Thyroid gland (tissue), 4 donors: ENCODE results near the gene MYEOV. TPM values are rescaled to one million over a fixed set of nuclear protein-coding genes. Genes with fewer than 3 reads are reported as not detected.

Experiments used
- DNase-seq, 2 donors: peaks; one replicate each; pipeline ENCODE4 v3.0.0-alpha.2; 2019
- H3K27ac ChIP-seq, 3 donors: fragments of 200-600 bp; sonication (generic); 1 replicate in 2 of 3; 2 replicates in 1 of 3; pipeline ENCODE4 v1.5.1; 2016 to 2019; ENCODE audit warnings: mild to moderate bottlenecking in 1 of 3, moderate library complexity in 1 of 3
- H3K27me3 ChIP-seq: fragments of 200-600 bp; sonication (generic); one replicate; pipeline ENCODE4 v1.5.1; 2019
- H3K36me3 ChIP-seq, 2 donors: fragments of 200-600 bp; sonication (generic); one replicate each; pipeline ENCODE4 v1.5.1; 2016 to 2019
- H3K4me1 ChIP-seq, 2 donors: fragments of 200-600 bp; sonication (generic); one replicate each; pipeline ENCODE4 v1.5.1; 2017 to 2019
- H3K4me3 ChIP-seq, 3 donors: fragments of 200-600 bp; sonication (generic); replicated peaks in 1 of 3; 1 replicate in 2 of 3; 2 replicates in 1 of 3; pipeline ENCODE4 v1.5.1; 2016; ENCODE audit warnings: mild to moderate bottlenecking in 1 of 3
- H3K9me3 ChIP-seq: fragments of 200-600 bp; sonication (generic); one replicate; pipeline ENCODE4 v1.5.1; 2017
- POLR2A ChIP-seq, 2 donors: fragments of 450-650 bp; IDR thresholded peaks; one replicate each; pipeline ENCODE4 v1.6.1; 2017; ENCODE audit warnings: antibody characterized with exemption in 2 of 2, mild to moderate bottlenecking in 2 of 2, moderate library complexity in 1 of 2
- WGBS, 2 donors: methylation state at CpG; one replicate each; pipeline ENCODE4 v1.1.5; 2017; 5-methylcytosine and 5-hydroxymethylcytosine counted together
- intact Hi-C: fragments of 100-400 bp; cut with DNase I; formaldehyde crosslinking; loops from one replicate; pipeline ENCODE4 v1.15.1; 2023
- total RNA-seq, 4 donors: library from RNA; depleted of rRNA; stranded (reverse); fragments of >200 nt; gene quantifications; one replicate each; pipeline ENCODE4 v1.2.3, GENCODE V29; 2016
- TF ChIP-seq, protein P1 (sequence below), 6 experiments: fragments of 200-600 bp in 3 of 6; fragments of 450-650 bp in 3 of 6; sonication (generic) in 3 of 6; IDR thresholded peaks; one replicate each; pipeline ENCODE4 v1.5.1; 2016 to 2019; ENCODE audit warnings: antibody characterized with exemption in 6 of 6, mild to moderate bottlenecking in 2 of 6, inconsistent platforms in 1 of 6, moderate library complexity in 1 of 6

The MYEOV gene
- total RNA-seq, 4 donors from 2014 or later, result 0.42 to 2.6 (median 0.68) TPM; not detected in 1

GRCh38 chr11:69337211-69337721 lies 43.3 kb downstream of the MYEOV start:
- intact Hi-C loops, result no loop called here
- no peaks in the 10 kb centered on the region for H3K36me3 ChIP-seq
- WGBS, 2 donors, result 47 to 66% methylated on average over 6 of the region's 6 CpGs
- DNase-seq, result no peak
- no peak overlapping the region for H3K27ac ChIP-seq
- H3K4me1 ChIP-seq, result no peaks in the 10 kb centered on the region
- no peaks in the 10 kb centered on the region for H3K27me3 ChIP-seq
- TF ChIP-seq POLR2A (IDR thresholded peaks at IDR 0.05), result no peak
- TF ChIP-seq, protein P1, sequence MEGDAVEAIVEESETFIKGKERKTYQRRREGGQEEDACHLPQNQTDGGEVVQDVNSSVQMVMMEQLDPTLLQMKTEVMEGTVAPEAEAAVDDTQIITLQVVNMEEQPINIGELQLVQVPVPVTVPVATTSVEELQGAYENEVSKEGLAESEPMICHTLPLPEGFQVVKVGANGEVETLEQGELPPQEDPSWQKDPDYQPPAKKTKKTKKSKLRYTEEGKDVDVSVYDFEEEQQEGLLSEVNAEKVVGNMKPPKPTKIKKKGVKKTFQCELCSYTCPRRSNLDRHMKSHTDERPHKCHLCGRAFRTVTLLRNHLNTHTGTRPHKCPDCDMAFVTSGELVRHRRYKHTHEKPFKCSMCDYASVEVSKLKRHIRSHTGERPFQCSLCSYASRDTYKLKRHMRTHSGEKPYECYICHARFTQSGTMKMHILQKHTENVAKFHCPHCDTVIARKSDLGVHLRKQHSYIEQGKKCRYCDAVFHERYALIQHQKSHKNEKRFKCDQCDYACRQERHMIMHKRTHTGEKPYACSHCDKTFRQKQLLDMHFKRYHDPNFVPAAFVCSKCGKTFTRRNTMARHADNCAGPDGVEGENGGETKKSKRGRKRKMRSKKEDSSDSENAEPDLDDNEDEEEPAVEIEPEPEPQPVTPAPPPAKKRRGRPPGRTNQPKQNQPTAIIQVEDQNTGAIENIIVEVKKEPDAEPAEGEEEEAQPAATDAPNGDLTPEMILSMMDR (IDR thresholded peaks at IDR 0.05), result no peak
- no peaks in the 10 kb centered on the region for H3K9me3 ChIP-seq
- no peak overlapping the region for H3K4me3 ChIP-seq

GRCh38 chr11:69339041-69339733 lies 45.2 kb downstream of the MYEOV start:
- intact Hi-C loops, result no loop called here
- Histone ChIP-seq H3K4me1 (no peaks in the 10 kb centered on the region), H3K27ac (no peak overlapping the region), H3K9me3 (no peaks in the 10 kb centered on the region), H3K27me3 (no peaks in the 10 kb centered on the region), H3K36me3 (no peaks in the 10 kb centered on the region), H3K4me3 (no peak overlapping the region)
- TF ChIP-seq, protein P1 (IDR thresholded peaks at IDR 0.05), result no peak
- TF ChIP-seq POLR2A (IDR thresholded peaks at IDR 0.05), result no peak
- no peak for DNase-seq
- 89 to 94% methylated on average over 12 of the region's 12 CpGs for WGBS, 2 donors

DNA sequence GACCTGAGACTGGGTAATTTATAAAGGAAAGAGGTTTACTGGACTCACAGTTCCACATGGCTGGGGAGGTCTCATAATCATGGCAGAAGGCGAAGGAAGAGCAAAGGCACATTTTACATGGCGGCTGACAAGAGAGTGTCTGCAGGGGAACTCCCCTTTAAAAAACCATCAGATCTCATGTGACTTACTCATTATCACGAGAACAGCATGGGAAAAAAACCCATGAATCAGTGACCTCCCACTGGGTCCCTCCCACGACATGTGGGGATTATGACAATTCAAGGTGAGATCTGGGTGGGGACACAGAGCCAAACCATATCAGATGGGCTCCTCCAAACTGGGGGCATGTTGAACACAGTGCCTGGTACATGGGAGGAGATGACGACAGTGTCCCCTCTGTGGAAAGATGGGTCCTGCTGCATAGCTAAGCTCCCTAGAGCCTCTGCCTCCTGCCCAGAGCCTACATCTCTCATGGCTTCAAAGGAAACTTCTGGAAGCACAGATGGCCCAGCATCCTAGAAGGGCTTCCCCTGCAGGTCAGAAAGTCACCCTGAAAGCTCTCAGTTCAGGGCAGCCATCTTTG lies 46.1 kb downstream of the MYEOV start:
- no peak overlapping the region for H3K4me3 ChIP-seq
- 70 to 93% methylated on average over 5 of the region's 5 CpGs for WGBS, 2 donors
- no peaks in the 10 kb centered on the region for H3K4me1 ChIP-seq
- no peaks in the 10 kb centered on the region for H3K27me3 ChIP-seq
- no peaks in the 10 kb centered on the region for H3K9me3 ChIP-seq
- TF ChIP-seq, protein P1 (IDR thresholded peaks at IDR 0.05), result no peak
- TF ChIP-seq POLR2A (IDR thresholded peaks at IDR 0.05), result no peak
- intact Hi-C loops, result no loop called here
- H3K27ac ChIP-seq, result no peak overlapping the region
- DNase-seq, result no peak
- no peaks in the 10 kb centered on the region for H3K36me3 ChIP-seq

- no peak for TF ChIP-seq POLR2A (IDR thresholded peaks at IDR 0.05)
- TF ChIP-seq, protein P1 (IDR thresholded peaks at IDR 0.05), result no peak
- no peak overlapping the region for H3K27ac ChIP-seq
- no peak for DNase-seq
- 89 to 90% methylated on average over 9 to 11 of the region's 13 CpGs for WGBS, 2 donors
- intact Hi-C loops, result no loop called here
- no peaks in the 10 kb centered on the region for H3K9me3 ChIP-seq
- H3K4me3 ChIP-seq, result no peak overlapping the region
- no peaks in the 10 kb centered on the region for H3K27me3 ChIP-seq
- H3K4me1 ChIP-seq, result no peaks in the 10 kb centered on the region
- no peaks in the 10 kb centered on the region for H3K36me3 ChIP-seq
Observed at GRCh38 chr11:69342588-69343330, 48.8 kb downstream of the MYEOV start.
